ENCODE results near the gene ROS1.
"Not testable (repeated sequence)": the region's sequence is repeated elsewhere in the genome, so short reads cannot be mapped to it uniquely, and the experiment has no call there.

ROS1 gene

DNA sequence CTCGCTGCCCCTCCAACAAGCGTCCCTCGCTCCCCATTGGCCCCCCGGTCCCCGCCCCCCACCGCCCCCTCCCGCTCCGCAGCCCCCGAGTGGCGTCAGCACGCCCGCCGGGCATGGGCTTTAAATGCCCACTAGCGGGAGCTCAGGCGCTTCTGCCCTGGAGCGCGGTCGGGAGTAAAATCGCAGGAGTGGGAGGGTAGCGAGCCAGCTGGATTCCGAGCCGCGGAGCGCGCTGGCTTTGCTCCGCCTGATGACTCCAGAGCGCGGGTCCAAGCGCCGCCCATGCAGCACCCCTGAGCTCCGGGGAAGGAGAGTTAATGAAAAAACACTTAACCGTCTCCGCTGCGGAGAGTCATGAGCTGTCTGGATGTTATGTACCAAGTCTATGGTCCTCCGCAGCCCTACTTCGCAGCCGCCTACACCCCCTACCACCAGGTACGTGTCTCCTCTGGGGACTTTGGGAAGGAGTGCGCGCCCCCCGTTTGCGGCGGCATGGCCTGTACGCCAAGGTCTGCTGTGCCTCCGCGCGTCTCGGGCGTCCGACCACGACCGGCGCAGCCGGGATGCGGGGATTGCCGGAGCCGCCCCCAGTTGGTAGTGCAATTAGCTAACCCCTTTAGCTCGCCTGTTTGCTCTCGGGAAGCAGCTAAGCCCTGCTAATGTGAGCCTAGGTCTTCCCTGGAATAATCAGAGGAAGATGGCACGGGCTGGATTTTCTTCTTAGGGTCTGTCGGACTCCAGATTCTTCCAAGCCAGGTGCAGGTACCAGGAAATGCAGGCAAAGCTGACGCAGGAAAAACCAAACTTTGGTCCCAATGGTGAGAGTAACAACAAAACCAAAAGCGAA is 160.1 kb downstream of the ROS1 start, which contains the start of gene VGLL2:
Gene VGLL2 (plus strand): TSS at position 149 of the 847 bp plus-strand sequence. CDS start 206 bp downstream, at position 355.
- peak; percentile 19 for DNase-seq

DNA sequence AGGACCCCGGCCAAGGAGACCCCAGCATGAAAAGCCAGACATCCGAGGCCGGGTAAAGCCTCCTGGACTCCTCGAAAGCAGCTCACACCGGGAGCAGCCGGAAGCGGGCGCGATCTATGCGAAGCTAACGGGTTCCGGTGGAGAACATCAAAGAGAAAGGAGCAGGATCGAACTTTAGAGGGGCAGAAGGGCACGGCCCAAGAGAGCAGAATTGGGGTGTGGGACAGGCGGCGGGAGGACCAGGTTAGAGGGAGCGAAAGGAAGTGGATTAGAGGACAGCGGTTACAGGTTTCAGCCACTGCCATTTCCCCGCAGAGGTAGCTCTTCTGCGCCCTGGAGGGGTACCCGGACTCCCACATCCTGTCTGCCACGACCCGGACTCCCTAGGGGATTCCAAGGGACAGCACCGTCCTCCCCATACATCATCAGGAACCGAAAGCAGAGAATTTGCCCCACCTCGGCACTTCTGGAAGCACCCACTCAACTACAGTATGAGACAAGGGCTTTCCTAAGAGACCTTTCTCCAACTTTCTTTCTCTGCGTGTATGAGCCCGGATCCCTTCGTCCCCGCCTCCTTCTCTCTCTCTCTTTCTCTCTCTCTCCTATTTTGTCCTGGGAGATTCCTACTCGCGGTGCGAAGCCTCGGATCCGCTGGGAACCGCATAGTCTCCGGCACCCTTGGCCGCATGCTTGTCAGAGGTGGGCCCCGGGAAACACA is 160.9 kb downstream of the ROS1 start:
- DNase-seq = no peak

DNA sequence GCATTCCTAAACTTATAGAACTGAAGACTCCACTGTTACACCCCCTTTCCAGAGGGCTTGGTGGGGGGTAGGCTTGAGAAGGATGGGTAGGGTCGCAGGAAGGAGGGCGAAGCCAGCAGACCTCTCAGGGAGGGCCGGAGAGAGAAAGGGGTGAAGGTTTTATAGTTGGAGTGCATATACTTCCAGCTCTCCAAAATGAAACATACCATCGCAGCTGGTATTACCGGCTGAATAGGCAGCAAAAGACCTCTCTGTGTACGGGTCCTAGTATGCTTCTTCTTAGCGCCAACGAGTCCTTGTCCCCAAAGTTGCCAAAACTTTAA is 161.4 kb downstream of the ROS1 start:
- DNase-seq = no peak

DNA sequence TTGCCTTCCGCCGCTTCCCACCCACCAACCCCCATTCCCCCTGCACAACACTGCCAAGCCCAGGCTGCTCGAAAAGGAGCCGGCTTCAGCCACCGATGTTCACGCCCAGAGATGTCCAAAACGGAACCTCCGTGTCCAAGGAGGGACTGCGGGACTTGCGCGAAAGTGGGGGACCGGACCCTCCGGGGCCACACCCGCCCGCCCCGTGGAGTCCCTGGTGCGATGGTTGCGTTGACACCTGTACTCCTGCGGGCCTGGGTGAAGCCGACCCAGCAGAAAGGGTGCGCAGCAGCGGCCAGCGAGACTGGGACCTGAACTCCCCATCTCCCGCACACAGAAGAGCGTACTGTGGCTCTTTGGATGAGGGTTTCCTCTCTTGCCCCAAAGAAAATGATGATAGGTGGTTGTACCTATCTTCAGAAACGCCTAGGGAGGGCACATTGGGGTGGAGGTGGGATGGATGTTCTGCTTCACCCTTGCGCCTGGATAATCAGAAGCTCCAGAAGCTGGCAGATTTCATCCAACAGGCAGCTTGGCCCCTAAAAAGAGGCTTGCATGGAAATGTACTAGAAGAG is 162.3 kb downstream of the ROS1 start:
- DNase-seq = no peak

DNA sequence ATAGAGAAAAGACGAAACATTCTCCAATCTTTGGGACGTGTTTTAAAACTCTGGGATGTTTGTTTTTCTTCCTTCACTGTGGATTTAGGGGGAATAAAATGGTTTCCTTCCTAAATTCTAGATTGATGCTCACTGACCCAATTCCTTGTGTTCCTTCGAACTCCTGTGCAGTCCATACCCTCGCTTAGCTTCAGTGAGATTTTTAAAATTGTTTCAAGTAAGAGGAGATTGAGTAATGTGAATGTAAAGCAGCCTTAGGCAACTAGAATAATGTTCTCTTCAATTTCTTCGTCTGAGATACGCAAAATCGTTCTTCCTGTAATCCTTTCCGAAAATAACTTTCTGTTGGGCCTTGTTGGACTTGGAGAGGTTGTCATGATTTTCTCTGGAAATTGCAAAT is 162.9 kb downstream of the ROS1 start:
- DNase-seq = no peak

DNA sequence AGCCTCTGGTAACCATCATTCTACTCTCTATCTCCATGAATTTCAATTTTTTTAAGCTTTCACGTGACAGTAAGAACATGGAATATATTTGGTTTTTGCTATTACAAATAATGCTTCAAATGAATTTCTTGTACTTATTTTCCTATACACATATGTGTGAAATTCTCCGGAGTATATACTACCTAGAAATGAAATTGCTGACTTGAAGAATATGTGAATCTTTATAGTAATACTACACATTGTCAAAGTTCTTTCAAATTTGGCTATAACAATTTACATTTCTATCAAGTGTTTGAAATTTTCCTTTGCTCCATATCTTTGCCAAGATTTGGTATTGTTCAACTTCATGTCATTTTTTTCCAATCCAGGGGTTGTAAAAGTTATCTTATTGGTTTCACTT is 172.0 kb downstream of the ROS1 start:
- DNase-seq = no peak

DNA sequence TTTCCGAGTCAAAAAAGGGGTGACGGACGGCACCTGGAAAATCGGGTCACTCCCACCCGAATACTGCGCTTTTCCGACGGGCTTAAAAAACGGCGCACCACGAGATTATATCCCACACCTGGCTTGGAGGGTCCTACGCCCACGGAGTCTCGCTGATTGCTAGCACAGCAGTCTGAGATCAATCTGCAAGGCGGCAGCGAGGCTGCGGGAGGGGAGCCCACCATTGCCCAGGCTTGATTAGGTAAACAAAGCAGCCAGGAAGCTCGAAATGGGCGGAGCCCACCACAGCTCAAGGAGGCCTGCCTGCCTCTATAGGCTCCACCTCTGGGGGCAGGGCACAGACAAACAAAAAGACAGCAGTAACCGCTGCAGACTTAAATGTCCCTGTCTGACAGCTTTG is 180.8 kb downstream of the ROS1 start:
- DNase-seq = not testable (repeated sequence)

DNA sequence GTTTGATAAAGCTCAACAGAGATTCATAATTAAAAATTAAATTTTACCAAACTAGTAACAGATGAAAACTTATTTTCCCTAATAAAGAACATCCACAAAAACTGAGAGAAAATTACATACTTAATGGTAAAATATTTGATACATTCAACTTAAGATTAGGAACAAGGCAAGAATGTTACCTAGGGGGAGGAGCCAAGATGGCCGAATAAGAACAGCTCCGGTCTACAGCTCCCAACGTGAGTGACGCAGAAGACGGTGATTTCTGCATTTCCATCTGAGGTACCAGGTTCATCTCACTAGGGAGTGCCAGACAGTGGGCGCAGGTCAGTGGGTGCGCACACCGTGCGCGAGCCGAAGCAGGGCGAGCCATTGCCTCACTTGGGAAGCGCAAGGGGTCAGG is 181.2 kb downstream of the ROS1 start:
- DNase-seq = not testable (repeated sequence)
